NCI-H2107 treated with DMSO at 0.1 percent for 48 hours (cell line): ENCODE results near the gene FOXP1.
A peak's percentile ranks its signal among the peaks of the same experiment; 100 is the strongest.

Experiments used
- DNase-seq: peaks from one replicate; lab custom pipeline; 2025; ENCODE audit not compliant: unreplicated experiment; lab: John Stamatoyannopoulos, UW

FOXP1 gene

GRCh38 chr3:71054312-71054711 is 529.2 kb downstream of the FOXP1 start:
- no peak for DNase-seq

GRCh38 chr3:71053495-71053894 is 530.0 kb downstream of the FOXP1 start:
- no peak for DNase-seq

GRCh38 chr3:71052716-71053115 is 530.8 kb downstream of the FOXP1 start:
- no peak for DNase-seq

- DNase-seq: peak; percentile 79
These were observed 531.4 kb downstream of the FOXP1 start for GRCh38 chr3:71051893-71052687.

- DNase-seq: no peak
These were observed 532.3 kb downstream of the FOXP1 start for GRCh38 chr3:71051259-71051595.

GRCh38 chr3:71050538-71051258 is 532.8 kb downstream of the FOXP1 start:
- DNase-seq: no peak

GRCh38 chr3:71050166-71050537 is 533.4 kb downstream of the FOXP1 start:
- DNase-seq: no peak

- no peak for DNase-seq
These were observed 534.6 kb downstream of the FOXP1 start for GRCh38 chr3:71048948-71049347.

GRCh38 chr3:71047616-71048531 is 535.7 kb downstream of the FOXP1 start:
- no peak for DNase-seq

GRCh38 chr3:71046791-71047190 is 536.7 kb downstream of the FOXP1 start:
- no peak for DNase-seq

GRCh38 chr3:71045917-71046282 is 537.6 kb downstream of the FOXP1 start:
- no peak for DNase-seq

- DNase-seq: no peak
These were observed 538.2 kb downstream of the FOXP1 start for GRCh38 chr3:71045212-71045916.

- DNase-seq: no peak
These were observed 540.8 kb downstream of the FOXP1 start for GRCh38 chr3:71042759-71043158.

GRCh38 chr3:71041371-71041770 is 542.2 kb downstream of the FOXP1 start:
- DNase-seq: no peak

GRCh38 chr3:71039332-71039731 is 544.2 kb downstream of the FOXP1 start:
- no peak for DNase-seq

GRCh38 chr3:71037775-71038174 is 545.8 kb downstream of the FOXP1 start:
- DNase-seq: no peak

- DNase-seq: no peak
These were observed 547.6 kb downstream of the FOXP1 start for GRCh38 chr3:71035886-71036285.

GRCh38 chr3:71035314-71035713 is 548.2 kb downstream of the FOXP1 start:
- no peak for DNase-seq

GRCh38 chr3:71033681-71034220 is 549.8 kb downstream of the FOXP1 start:
- DNase-seq: no peak

GRCh38 chr3:71031914-71032521 is 551.5 kb downstream of the FOXP1 start:
- no peak for DNase-seq
